ENCODE measurements around the gene DUOXA1.

DNA sequence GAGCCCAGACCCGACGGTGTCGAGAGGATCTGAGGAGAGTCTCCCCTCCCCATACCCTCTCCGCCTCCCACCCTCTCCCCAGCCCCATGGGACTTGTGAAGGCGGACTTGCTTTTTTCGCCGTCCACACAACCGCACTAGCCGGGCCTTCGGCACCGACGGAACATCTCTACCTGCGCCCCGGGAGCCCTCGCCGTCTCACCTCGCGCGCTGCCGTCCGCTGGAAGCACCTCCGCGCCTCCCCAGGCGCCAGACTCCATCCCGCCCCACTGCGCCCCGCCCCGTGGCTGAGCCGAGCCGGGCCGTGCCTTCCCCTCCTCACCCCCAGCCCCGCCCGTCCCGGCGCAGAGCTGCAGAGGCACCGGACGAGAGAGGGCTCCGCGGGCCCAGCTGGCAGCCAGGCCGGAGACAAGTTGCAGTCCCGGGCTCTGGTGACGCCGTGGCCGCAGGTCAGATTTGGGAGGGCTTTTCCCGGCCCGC lies at the start of gene DUOXA1, which contains the start of gene DUOX1:
- TF ChIP-seq, protein P1, sequence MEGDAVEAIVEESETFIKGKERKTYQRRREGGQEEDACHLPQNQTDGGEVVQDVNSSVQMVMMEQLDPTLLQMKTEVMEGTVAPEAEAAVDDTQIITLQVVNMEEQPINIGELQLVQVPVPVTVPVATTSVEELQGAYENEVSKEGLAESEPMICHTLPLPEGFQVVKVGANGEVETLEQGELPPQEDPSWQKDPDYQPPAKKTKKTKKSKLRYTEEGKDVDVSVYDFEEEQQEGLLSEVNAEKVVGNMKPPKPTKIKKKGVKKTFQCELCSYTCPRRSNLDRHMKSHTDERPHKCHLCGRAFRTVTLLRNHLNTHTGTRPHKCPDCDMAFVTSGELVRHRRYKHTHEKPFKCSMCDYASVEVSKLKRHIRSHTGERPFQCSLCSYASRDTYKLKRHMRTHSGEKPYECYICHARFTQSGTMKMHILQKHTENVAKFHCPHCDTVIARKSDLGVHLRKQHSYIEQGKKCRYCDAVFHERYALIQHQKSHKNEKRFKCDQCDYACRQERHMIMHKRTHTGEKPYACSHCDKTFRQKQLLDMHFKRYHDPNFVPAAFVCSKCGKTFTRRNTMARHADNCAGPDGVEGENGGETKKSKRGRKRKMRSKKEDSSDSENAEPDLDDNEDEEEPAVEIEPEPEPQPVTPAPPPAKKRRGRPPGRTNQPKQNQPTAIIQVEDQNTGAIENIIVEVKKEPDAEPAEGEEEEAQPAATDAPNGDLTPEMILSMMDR (IDR thresholded peaks at IDR 0.05) = no peak
- no peak for TF ChIP-seq POLR2A (IDR thresholded peaks at IDR 0.05)
